GM19239 (cell line): Measurements from ENCODE around the gene FRMD1.

Experiments used
- DNase-seq: peaks from one replicate; pipeline ENCODE4 v3.0.0; 2011; ENCODE audit warnings: low spot score; ENCODE audit not compliant: insufficient read length
- FAIRE-seq: peaks from 2 replicates; lab custom pipeline; 2011; peaks lifted over from hg19 to GRCh38; lab: Jason Lieb, UNC

The FRMD1 gene

GRCh38 chr6:168034537-168034936 lies 44.5 kb downstream of the FRMD1 start:
- DNase-seq (no peak), FAIRE-seq (no peak)

- no peak for FAIRE-seq
- no peak for DNase-seq
Observed at GRCh38 chr6:168033791-168034190, 45.2 kb downstream of the FRMD1 start.

GRCh38 chr6:168032005-168032760 lies 46.8 kb downstream of the FRMD1 start:
- FAIRE-seq (no peak), DNase-seq (no peak)

GRCh38 chr6:168031411-168031971 lies 47.5 kb downstream of the FRMD1 start:
- FAIRE-seq (no peak), DNase-seq (no peak)

GRCh38 chr6:168030908-168031307 lies 48.1 kb downstream of the FRMD1 start:
- DNase-seq (no peak), FAIRE-seq (no peak)

GRCh38 chr6:168030218-168030746 lies 48.7 kb downstream of the FRMD1 start:
- DNase-seq (no peak), FAIRE-seq (no peak)

- no peak for FAIRE-seq
Observed at GRCh38 chr6:168029459-168030217, 49.4 kb downstream of the FRMD1 start.

GRCh38 chr6:168028181-168028580 lies 50.8 kb downstream of the FRMD1 start:
- no peak for FAIRE-seq

More at GRCh38 chr6:168029459-168030217, 49.4 kb downstream of the FRMD1 start:
- DNase-seq: no peak

GRCh38 chr6:168027521-168027920 lies 51.5 kb downstream of the FRMD1 start:
- no peak for DNase-seq
- no peak for FAIRE-seq

More at GRCh38 chr6:168028181-168028580, 50.8 kb downstream of the FRMD1 start:
- no peak for DNase-seq

- no peak for FAIRE-seq
Observed at GRCh38 chr6:168026925-168027324, 52.1 kb downstream of the FRMD1 start.

GRCh38 chr6:168025831-168026710 lies 52.9 kb downstream of the FRMD1 start:
- DNase-seq (no peak), FAIRE-seq (no peak)

More at GRCh38 chr6:168026925-168027324, 52.1 kb downstream of the FRMD1 start:
- DNase-seq: no peak

- DNase-seq: no peak
- FAIRE-seq: no peak
Observed at GRCh38 chr6:168024951-168025510, 54.0 kb downstream of the FRMD1 start.

GRCh38 chr6:168022488-168023321 lies 56.3 kb downstream of the FRMD1 start:
- FAIRE-seq (no peak), DNase-seq (no peak)

- no peak for DNase-seq
- no peak for FAIRE-seq
Observed at GRCh38 chr6:168021581-168021980, 57.4 kb downstream of the FRMD1 start.

GRCh38 chr6:168020242-168020641 lies 58.8 kb downstream of the FRMD1 start:
- FAIRE-seq (no peak), DNase-seq (no peak)

GRCh38 chr6:168018664-168019063 lies 60.3 kb downstream of the FRMD1 start:
- DNase-seq: no peak
- no peak for FAIRE-seq

- FAIRE-seq (no peak), DNase-seq (no peak)
Observed at GRCh38 chr6:168017629-168018028, 61.4 kb downstream of the FRMD1 start.

- DNase-seq: no peak
- no peak for FAIRE-seq
Observed at GRCh38 chr6:168016721-168017525, 62.1 kb downstream of the FRMD1 start.
